Gastrocnemius medialis (tissue), 4 donors: Measurements from ENCODE around the gene RAB3D.
"Not testable (repeated sequence)": the region's sequence is repeated elsewhere in the genome, so short reads cannot be mapped to it uniquely, and the experiment has no call there.

Source experiments
- CTCF ChIP-seq, 5 experiments: fragments of 450-650 bp in 3 of 5; fragments of 200-600 bp in 2 of 5; sonication (generic) in 2 of 5; IDR thresholded peaks in 4 of 5; conservative IDR thresholded peaks in 1 of 5; 1 replicate in 4 of 5; 2 replicates in 1 of 5; pipeline ENCODE4 v1.5.1; 2016 to 2019; ENCODE audit warnings: antibody characterized with exemption in 5 of 5, mild to moderate bottlenecking in 3 of 5, moderate library complexity in 3 of 5
- POLR2A ChIP-seq, 2 donors: fragments of 450-650 bp; IDR thresholded peaks; one replicate each; pipeline ENCODE4 v1.6.1; 2017; ENCODE audit warnings: antibody characterized with exemption in 2 of 2, mild to moderate bottlenecking in 2 of 2, moderate library complexity in 2 of 2

GRCh38 chr19:11333838-11334237, 5.6 kb downstream of the RAB3D start:
- TF ChIP-seq CTCF (IDR thresholded peaks at IDR 0.05 in 4 of 5, conservative IDR thresholded peaks at IDR 0.05 in 1 of 5); POLR2A (IDR thresholded peaks at IDR 0.05): not testable (repeated sequence)
